ENCODE data around the gene ZNF76. TPM values are rescaled to one million over a fixed set of nuclear protein-coding genes. Genes with fewer than 3 reads are reported as not detected.

The ZNF76 gene
- total and polyA plus RNA-seq, 9 of the 15 experiments (the other 6 are each of a cell fraction or from before 2014, with no cell fraction given) = 1.2 to 17.8 (median 10.7) TPM

DNA sequence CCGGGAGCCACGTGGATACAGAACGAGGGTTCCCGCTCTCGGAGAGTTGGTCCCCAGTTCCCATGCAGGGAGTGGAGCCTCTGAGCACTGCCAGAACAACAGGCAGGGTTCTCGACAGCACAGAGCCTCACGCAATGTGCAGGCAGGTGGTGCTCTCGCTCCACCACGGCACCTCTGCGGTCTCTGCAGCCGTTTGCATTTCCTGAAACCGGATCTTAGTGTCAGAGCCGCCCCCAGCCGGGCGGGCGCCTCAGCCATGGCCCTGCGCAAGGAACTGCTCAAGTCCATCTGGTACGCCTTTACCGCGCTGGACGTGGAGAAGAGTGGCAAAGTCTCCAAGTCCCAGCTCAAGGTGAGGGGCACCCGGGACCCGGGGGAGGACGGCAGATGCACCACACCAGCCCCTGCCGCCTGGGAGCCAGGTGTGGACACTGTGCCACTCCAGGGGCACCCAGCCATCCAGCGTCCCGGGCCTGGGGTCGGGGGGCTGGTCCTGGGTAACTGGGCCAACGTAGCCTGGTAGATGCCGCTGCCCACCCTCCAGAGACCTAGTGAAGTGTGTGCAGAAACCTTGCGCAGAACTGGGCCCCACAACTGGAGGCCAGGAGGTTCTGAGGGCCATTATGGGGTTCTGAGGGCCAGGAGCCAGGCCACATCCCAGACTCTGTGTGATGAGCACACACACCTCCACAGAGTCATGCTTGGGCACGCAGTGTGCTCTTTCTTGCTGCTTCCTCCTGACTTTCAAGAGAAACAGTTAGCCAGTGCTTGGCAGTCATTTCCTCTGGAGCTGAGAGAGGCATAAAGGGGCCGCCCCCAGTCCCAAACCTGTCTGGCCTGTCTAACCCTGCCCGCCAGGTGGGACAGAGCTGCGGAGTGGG lies 38.3 kb downstream of the ZNF76 start, which contains the start of gene DEF6 (continued):
- TF ChIP-seq SMARCB1 (IDR thresholded peaks at IDR 0.05; ENCODE audit: insufficient read length, low read depth) (no peak), WHSC1 (IDR thresholded peaks at IDR 0.05; ENCODE audit: low read length) (no peak), ZNF644 (tag; IDR thresholded peaks at IDR 0.05; ENCODE audit: low read depth) (no peak; the same call in 1 of the 2 replicates), TGIF2 (CRISPR knock-in tag; IDR thresholded peaks at IDR 0.05) (no peak; the same call in 1 of the 2 replicates), ZFX (CRISPR knock-in tag; IDR thresholded peaks at IDR 0.05) (peak; percentile 81), SMAD3 (CRISPR knock-in tag; conservative IDR thresholded peaks at IDR 0.05) (no peak), FOXJ2 (tag; IDR thresholded peaks at IDR 0.05) (no peak), NEUROD1 (IDR thresholded peaks at IDR 0.05; ENCODE audit: borderline replicate concordance, low read depth, low read length, partially characterized antibody) (peak; percentile 73), LCOR (CRISPR knock-in tag; IDR thresholded peaks at IDR 0.05) (peak; percentile 92), KLF1 (tag; IDR thresholded peaks at IDR 0.05) (no peak), ZNF77 (CRISPR knock-in tag; IDR thresholded peaks at IDR 0.05) (no peak), EGR1 (conservative IDR thresholded peaks at IDR 0.05) (peak; percentile 80), POLR3G (IDR thresholded peaks at IDR 0.05; ENCODE audit: extremely low read depth, insufficient read length, insufficient replicate concordance) (no peak), ZFP1 (CRISPR knock-in tag; IDR thresholded peaks at IDR 0.05) (no peak)
- TF ChIP-seq, protein P1, sequence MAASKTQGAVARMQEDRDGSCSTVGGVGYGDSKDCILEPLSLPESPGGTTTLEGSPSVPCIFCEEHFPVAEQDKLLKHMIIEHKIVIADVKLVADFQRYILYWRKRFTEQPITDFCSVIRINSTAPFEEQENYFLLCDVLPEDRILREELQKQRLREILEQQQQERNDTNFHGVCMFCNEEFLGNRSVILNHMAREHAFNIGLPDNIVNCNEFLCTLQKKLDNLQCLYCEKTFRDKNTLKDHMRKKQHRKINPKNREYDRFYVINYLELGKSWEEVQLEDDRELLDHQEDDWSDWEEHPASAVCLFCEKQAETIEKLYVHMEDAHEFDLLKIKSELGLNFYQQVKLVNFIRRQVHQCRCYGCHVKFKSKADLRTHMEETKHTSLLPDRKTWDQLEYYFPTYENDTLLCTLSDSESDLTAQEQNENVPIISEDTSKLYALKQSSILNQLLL (CRISPR knock-in tag; IDR thresholded peaks at IDR 0.05; ENCODE audit: borderline replicate concordance) = no peak
- TF ChIP-seq, protein P2, sequence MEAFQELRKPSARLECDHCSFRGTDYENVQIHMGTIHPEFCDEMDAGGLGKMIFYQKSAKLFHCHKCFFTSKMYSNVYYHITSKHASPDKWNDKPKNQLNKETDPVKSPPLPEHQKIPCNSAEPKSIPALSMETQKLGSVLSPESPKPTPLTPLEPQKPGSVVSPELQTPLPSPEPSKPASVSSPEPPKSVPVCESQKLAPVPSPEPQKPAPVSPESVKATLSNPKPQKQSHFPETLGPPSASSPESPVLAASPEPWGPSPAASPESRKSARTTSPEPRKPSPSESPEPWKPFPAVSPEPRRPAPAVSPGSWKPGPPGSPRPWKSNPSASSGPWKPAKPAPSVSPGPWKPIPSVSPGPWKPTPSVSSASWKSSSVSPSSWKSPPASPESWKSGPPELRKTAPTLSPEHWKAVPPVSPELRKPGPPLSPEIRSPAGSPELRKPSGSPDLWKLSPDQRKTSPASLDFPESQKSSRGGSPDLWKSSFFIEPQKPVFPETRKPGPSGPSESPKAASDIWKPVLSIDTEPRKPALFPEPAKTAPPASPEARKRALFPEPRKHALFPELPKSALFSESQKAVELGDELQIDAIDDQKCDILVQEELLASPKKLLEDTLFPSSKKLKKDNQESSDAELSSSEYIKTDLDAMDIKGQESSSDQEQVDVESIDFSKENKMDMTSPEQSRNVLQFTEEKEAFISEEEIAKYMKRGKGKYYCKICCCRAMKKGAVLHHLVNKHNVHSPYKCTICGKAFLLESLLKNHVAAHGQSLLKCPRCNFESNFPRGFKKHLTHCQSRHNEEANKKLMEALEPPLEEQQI (IDR thresholded peaks at IDR 0.05) = no peak
- TF ChIP-seq, protein P3, sequence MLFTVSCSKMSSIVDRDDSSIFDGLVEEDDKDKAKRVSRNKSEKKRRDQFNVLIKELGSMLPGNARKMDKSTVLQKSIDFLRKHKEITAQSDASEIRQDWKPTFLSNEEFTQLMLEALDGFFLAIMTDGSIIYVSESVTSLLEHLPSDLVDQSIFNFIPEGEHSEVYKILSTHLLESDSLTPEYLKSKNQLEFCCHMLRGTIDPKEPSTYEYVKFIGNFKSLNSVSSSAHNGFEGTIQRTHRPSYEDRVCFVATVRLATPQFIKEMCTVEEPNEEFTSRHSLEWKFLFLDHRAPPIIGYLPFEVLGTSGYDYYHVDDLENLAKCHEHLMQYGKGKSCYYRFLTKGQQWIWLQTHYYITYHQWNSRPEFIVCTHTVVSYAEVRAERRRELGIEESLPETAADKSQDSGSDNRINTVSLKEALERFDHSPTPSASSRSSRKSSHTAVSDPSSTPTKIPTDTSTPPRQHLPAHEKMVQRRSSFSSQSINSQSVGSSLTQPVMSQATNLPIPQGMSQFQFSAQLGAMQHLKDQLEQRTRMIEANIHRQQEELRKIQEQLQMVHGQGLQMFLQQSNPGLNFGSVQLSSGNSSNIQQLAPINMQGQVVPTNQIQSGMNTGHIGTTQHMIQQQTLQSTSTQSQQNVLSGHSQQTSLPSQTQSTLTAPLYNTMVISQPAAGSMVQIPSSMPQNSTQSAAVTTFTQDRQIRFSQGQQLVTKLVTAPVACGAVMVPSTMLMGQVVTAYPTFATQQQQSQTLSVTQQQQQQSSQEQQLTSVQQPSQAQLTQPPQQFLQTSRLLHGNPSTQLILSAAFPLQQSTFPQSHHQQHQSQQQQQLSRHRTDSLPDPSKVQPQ (CRISPR knock-in tag; IDR thresholded peaks at IDR 0.05; ENCODE audit: borderline replicate concordance) = no peak
- TF ChIP-seq, protein P4, sequence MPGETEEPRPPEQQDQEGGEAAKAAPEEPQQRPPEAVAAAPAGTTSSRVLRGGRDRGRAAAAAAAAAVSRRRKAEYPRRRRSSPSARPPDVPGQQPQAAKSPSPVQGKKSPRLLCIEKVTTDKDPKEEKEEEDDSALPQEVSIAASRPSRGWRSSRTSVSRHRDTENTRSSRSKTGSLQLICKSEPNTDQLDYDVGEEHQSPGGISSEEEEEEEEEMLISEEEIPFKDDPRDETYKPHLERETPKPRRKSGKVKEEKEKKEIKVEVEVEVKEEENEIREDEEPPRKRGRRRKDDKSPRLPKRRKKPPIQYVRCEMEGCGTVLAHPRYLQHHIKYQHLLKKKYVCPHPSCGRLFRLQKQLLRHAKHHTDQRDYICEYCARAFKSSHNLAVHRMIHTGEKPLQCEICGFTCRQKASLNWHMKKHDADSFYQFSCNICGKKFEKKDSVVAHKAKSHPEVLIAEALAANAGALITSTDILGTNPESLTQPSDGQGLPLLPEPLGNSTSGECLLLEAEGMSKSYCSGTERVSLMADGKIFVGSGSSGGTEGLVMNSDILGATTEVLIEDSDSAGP (CRISPR knock-in tag; IDR thresholded peaks at IDR 0.05) = peak; percentile 25; the same call in 1 of the 2 replicates
- TF ChIP-seq, protein P5, sequence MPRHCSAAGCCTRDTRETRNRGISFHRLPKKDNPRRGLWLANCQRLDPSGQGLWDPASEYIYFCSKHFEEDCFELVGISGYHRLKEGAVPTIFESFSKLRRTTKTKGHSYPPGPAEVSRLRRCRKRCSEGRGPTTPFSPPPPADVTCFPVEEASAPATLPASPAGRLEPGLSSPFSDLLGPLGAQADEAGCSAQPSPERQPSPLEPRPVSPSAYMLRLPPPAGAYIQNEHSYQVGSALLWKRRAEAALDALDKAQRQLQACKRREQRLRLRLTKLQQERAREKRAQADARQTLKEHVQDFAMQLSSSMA (CRISPR knock-in tag; IDR thresholded peaks at IDR 0.05) = no peak

Measured in K562 (cell line).